Natural killer cell (primary cell): ENCODE data around the gene SLC26A4. TPM values are rescaled to one million over a fixed set of nuclear protein-coding genes. Genes with fewer than 3 reads are reported as not detected.

Source experiments
- ATAC-seq, 3 donors: fragments of 150-1000 bp in 2 of 3; fragments of 200-7000 bp in 1 of 3; cut with Tn5 transposase; 1 replicate in 1 of 3; 2 replicates in 2 of 3; pipeline ENCODE4 v1.10.0; 2021; ENCODE audit warnings: mild to moderate bottlenecking in 2 of 3, moderate library complexity in 2 of 3
- DNase-seq, 2 donors: peaks; one replicate each; pipeline versions ENCODE4 v3.0.0 to v3.0.0-alpha.2; 2013 to 2021; ENCODE audit warnings: mixed read lengths in 1 of 2
- H3K27ac ChIP-seq: one replicate; pipeline ENCODE4 v1.5.1; 2013; ENCODE audit warnings: mild to moderate bottlenecking, low read length
- H3K27me3 ChIP-seq: one replicate; pipeline ENCODE4 v1.6.1; 2013; ENCODE audit warnings: low read length; ENCODE audit not compliant: control insufficient read depth, insufficient read depth
- H3K36me3 ChIP-seq: one replicate; pipeline ENCODE4 v1.6.1; 2013; ENCODE audit warnings: low read length; ENCODE audit not compliant: control insufficient read depth, insufficient read depth
- H3K4me1 ChIP-seq: one replicate; pipeline ENCODE4 v1.6.1; 2013; ENCODE audit warnings: low read length; ENCODE audit not compliant: control insufficient read depth, insufficient read depth
- H3K4me3 ChIP-seq: one replicate; pipeline ENCODE4 v1.5.1; 2013; ENCODE audit warnings: low read length
- H3K9me3 ChIP-seq: one replicate; pipeline ENCODE4 v1.6.1; 2013; ENCODE audit warnings: low read length; ENCODE audit not compliant: control insufficient read depth, insufficient read depth
- H3K27ac Mint-ChIP-seq, 2 donors: one replicate each; pipeline ENCODE4 v1.8.0; 2022; ENCODE audit warnings: mild to moderate bottlenecking in 2 of 2, mixed read lengths in 2 of 2, moderate library complexity in 1 of 2
- H3K27me3 Mint-ChIP-seq, 2 donors: one replicate each; pipeline ENCODE4 v1.8.0; 2022; ENCODE audit warnings: low read depth in 2 of 2, mixed read lengths in 2 of 2
- H3K36me3 Mint-ChIP-seq: one replicate; pipeline ENCODE4 v1.8.0; 2022; ENCODE audit warnings: mixed read lengths
- H3K4me1 Mint-ChIP-seq, 2 donors: one replicate each; pipeline ENCODE4 v1.8.0; 2022; ENCODE audit warnings: mixed read lengths in 2 of 2
- H3K4me3 Mint-ChIP-seq: one replicate; pipeline ENCODE4 v1.8.0; 2022; ENCODE audit warnings: mild to moderate bottlenecking, moderate library complexity, mixed read lengths
- H3K9me3 Mint-ChIP-seq, 2 donors: one replicate each; pipeline ENCODE4 v1.8.0; 2022; ENCODE audit warnings: mixed read lengths in 2 of 2
- WGBS: methylation state at CpG from one replicate; pipeline ENCODE4 v1.1.7; 2013; ENCODE audit warnings: missing lambda C conversion rate; ENCODE audit not compliant: insufficient coverage; 5-methylcytosine and 5-hydroxymethylcytosine counted together
- intact Hi-C: fragments of 100-400 bp; cut with micrococcal nuclease; formaldehyde crosslinking; loops from one replicate; pipeline ENCODE4 v1.14.2; 2022
- total RNA-seq, 4 donors: library from RNA; stranded (reverse); fragments of 120-200 nt in 1 of 4; gene quantifications; one replicate each; pipeline versions ENCODE4 v1.2.3 to v1.2.4, GENCODE V29; 2013 to 2022
- TF ChIP-seq, protein P1 (sequence below): fragments of 200-600 bp; IDR thresholded peaks from one replicate; pipeline ENCODE4 v1.8.0; 2022; ENCODE audit warnings: antibody characterized with exemption

Gene SLC26A4
- total RNA-seq, 3 donors from 2014 or later (not counting 1 experiment from before 2014, with no cell fraction given): 0.45 TPM; not detected in 2

DNA sequence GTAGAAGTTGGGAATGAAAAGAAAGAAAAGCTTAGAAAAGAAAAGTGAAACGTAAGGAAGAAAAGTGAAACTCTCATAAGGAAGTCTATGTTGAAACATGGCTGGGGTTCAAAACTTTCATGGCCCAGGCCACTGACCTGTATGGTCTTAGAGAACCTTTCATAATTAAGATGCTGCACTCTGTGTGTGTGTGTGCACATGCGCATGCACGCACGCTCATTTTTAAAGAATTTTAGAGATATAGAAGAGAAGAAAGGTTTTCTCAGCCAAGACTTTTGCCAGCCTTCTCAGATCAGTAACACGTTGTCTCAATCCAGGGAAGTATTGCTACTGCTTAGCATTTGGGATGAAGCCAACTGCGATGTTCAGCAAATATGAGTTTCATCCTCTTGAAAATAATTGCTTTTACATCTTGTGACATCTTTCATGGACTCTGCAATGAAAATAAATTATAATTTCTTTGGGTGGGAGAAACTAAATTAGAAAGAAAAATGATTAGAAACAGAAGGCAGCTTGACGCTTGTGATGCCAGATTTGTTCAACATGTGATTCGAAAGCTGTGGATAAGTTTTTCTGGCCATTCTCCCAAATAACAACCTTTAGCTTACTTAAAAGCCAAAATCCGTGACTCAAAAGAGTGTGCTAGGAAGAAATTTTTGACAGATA, 16.2 kb upstream of the SLC26A4 start:
- DNase-seq (no peak), ATAC-seq (no peak)
- H3K4me3 ChIP-seq: no peak overlapping the region
- H3K9me3 ChIP-seq: no peaks in the 10 kb centered on the region
- H3K4me1 ChIP-seq: peaks cover 3% of the 10 kb centered on the region
- no peaks in the 10 kb centered on the region for H3K27me3 ChIP-seq
- 88% methylated on average over 7 of the region's 9 CpGs for WGBS
- TF ChIP-seq, protein P1, sequence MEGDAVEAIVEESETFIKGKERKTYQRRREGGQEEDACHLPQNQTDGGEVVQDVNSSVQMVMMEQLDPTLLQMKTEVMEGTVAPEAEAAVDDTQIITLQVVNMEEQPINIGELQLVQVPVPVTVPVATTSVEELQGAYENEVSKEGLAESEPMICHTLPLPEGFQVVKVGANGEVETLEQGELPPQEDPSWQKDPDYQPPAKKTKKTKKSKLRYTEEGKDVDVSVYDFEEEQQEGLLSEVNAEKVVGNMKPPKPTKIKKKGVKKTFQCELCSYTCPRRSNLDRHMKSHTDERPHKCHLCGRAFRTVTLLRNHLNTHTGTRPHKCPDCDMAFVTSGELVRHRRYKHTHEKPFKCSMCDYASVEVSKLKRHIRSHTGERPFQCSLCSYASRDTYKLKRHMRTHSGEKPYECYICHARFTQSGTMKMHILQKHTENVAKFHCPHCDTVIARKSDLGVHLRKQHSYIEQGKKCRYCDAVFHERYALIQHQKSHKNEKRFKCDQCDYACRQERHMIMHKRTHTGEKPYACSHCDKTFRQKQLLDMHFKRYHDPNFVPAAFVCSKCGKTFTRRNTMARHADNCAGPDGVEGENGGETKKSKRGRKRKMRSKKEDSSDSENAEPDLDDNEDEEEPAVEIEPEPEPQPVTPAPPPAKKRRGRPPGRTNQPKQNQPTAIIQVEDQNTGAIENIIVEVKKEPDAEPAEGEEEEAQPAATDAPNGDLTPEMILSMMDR: no peak
- H3K36me3 ChIP-seq: no peaks in the 10 kb centered on the region
- Mint-ChIP-seq H3K9me3 (peaks cover 0 to 2% of the 10 kb centered on the region in 2 donors), H3K27ac (no peak overlapping the region), H3K36me3 (no peaks in the 10 kb centered on the region), H3K4me3 (no peak overlapping the region), H3K27me3 (peaks cover 0 to 5% of the 10 kb centered on the region in 2 donors), H3K4me1 (peaks cover 5% of the 10 kb centered on the region in 2 donors)
- H3K27ac ChIP-seq: no peak overlapping the region
- intact Hi-C loops: no loop called here

DNA sequence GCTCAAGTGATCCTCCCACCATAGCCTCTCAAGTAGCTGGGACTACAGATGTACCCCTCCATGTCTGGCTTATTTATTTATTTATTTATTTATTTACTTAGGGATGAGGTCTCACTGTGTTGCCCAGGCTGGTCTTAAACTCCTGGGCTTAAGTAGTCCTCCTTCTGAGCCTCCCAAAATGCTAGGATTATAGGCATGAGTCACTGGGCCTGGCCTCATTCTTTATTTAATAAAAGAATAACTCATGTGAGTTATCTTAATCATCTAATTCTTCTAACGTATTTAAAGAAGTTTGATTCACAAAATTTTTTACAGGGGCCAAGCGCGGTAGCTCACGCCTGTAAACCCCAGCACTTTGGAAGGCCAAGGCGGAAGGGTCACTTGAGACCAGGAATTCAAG, 8.0 kb upstream of the SLC26A4 start:
- TF ChIP-seq, protein P1: no peak
- H3K9me3 ChIP-seq: no peaks in the 10 kb centered on the region
- H3K27me3 ChIP-seq: no peaks in the 10 kb centered on the region
- Mint-ChIP-seq H3K4me1 (no peaks in the 10 kb centered on the region), H3K27me3 (peaks cover 21 to 24% of the 10 kb centered on the region in 2 donors), H3K4me3 (no peak overlapping the region), H3K9me3 (peaks cover 0 to 2% of the 10 kb centered on the region in 2 donors), H3K27ac (no peak overlapping the region), H3K36me3 (no peaks in the 10 kb centered on the region)
- no peak overlapping the region for H3K4me3 ChIP-seq
- intact Hi-C loops: no loop called here
- DNase-seq: no peak
- H3K27ac ChIP-seq: no peak overlapping the region
- H3K4me1 ChIP-seq: no peaks in the 10 kb centered on the region
- ATAC-seq: no peak
- no peaks in the 10 kb centered on the region for H3K36me3 ChIP-seq
- WGBS: 97% methylated on average over 5 of the region's 5 CpGs

DNA sequence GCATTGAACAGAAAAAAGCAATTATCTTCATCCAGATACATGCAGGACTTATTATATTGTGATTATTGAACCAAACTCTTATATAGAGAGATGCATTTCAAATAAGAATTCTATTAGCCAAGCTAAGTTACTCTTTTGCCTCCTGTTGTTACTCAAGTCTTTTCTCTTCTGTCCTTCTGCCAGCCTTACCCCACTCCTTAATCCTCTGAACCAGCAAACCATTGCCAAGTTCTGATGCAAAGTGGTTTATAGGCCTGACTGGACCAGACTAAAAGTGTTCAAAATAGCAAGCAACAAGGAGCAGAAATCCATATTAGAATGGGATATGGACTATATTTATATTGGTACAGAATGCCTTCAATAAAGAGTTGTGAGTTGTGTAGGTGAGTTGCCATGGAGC, 2.2 kb upstream of the SLC26A4 start:
- Mint-ChIP-seq H3K27me3 (peaks cover 48 to 53% of the 10 kb centered on the region in 2 donors), H3K9me3 (no peaks in the 10 kb centered on the region)
- H3K27me3 ChIP-seq: peaks cover 21% of the 10 kb centered on the region

More for the DNA sequence above, 2.2 kb upstream of the SLC26A4 start:
- H3K4me3 ChIP-seq: no peak overlapping the region
- H3K27ac ChIP-seq: no peak overlapping the region
- no peak overlapping the region for H3K27ac Mint-ChIP-seq
- peaks cover 0 to 6% of the 10 kb centered on the region in 2 donors for H3K4me1 Mint-ChIP-seq
- no peaks in the 10 kb centered on the region for H3K36me3 ChIP-seq
- TF ChIP-seq, protein P1: no peak
- no peak for DNase-seq
- H3K4me1 ChIP-seq: peaks cover 18% of the 10 kb centered on the region
- no peak for ATAC-seq
- no peaks in the 10 kb centered on the region for H3K36me3 Mint-ChIP-seq
- no peak overlapping the region for H3K4me3 Mint-ChIP-seq
- intact Hi-C loops: no loop called here
- H3K9me3 ChIP-seq: no peaks in the 10 kb centered on the region
